ENCODE data around the gene TCTN1.
A peak's percentile ranks its signal among the peaks of the same experiment; 100 is the strongest.
"Not testable (repeated sequence)": the region's sequence is repeated elsewhere in the genome, so short reads cannot be mapped to it uniquely, and the experiment has no call there.

TCTN1 gene

GRCh38 chr12:110590059-110590458 is 23.9 kb upstream of the TCTN1 start:
- no peak for TF ChIP-seq CTCF (conservative IDR thresholded peaks at IDR 0.05; ENCODE audit: control insufficient read depth, insufficient read depth, low read depth, low read length)
- no peak for DNase-seq (ENCODE audit: low read depth)
- H3K4me3 ChIP-seq (ENCODE audit: control insufficient read depth, low read depth, low read length): no peak overlapping the region

- no peak for TF ChIP-seq CTCF (conservative IDR thresholded peaks at IDR 0.05; ENCODE audit: control insufficient read depth, insufficient read depth, low read depth, low read length)
- DNase-seq (ENCODE audit: low read depth): peak; percentile 76
- H3K4me3 ChIP-seq (ENCODE audit: control insufficient read depth, low read depth, low read length): no peak overlapping the region
These were observed 23.1 kb upstream of the TCTN1 start for GRCh38 chr12:110590806-110591326.

GRCh38 chr12:110591451-110592051 is 22.4 kb upstream of the TCTN1 start:
- TF ChIP-seq CTCF (conservative IDR thresholded peaks at IDR 0.05; ENCODE audit: control insufficient read depth, insufficient read depth, low read depth, low read length): no peak
- no peak overlapping the region for H3K4me3 ChIP-seq (ENCODE audit: control insufficient read depth, low read depth, low read length)
- DNase-seq (ENCODE audit: low read depth): no peak

GRCh38 chr12:110592078-110592477 is 21.9 kb upstream of the TCTN1 start:
- no peak for DNase-seq (ENCODE audit: low read depth)
- TF ChIP-seq CTCF (conservative IDR thresholded peaks at IDR 0.05; ENCODE audit: control insufficient read depth, insufficient read depth, low read depth, low read length): no peak
- H3K4me3 ChIP-seq (ENCODE audit: control insufficient read depth, low read depth, low read length): no peak overlapping the region

GRCh38 chr12:110592919-110593318 is 21.0 kb upstream of the TCTN1 start:
- DNase-seq (ENCODE audit: low read depth); H3K4me3 ChIP-seq (ENCODE audit: control insufficient read depth, low read depth, low read length): not testable (repeated sequence)

GRCh38 chr12:110597885-110598284 is 16.0 kb upstream of the TCTN1 start:
- TF ChIP-seq CTCF (conservative IDR thresholded peaks at IDR 0.05; ENCODE audit: control insufficient read depth, insufficient read depth, low read depth, low read length): no peak
- no peak overlapping the region for H3K4me3 ChIP-seq (ENCODE audit: control insufficient read depth, low read depth, low read length)
- no peak for DNase-seq (ENCODE audit: low read depth)

- no peak overlapping the region for H3K4me3 ChIP-seq (ENCODE audit: control insufficient read depth, low read depth, low read length)
- TF ChIP-seq CTCF (conservative IDR thresholded peaks at IDR 0.05; ENCODE audit: control insufficient read depth, insufficient read depth, low read depth, low read length): no peak
- DNase-seq (ENCODE audit: low read depth): no peak
These were observed 14.6 kb upstream of the TCTN1 start for GRCh38 chr12:110599334-110599733.
